HG02970 (cell line): ENCODE measurements around the gene RHOD.

Experiments
- ATAC-seq: cut with Tn5 transposase; IDR thresholded peaks from one replicate; pipeline ENCODE4 v1.9.1; 2021; ENCODE audit warnings: mild to moderate bottlenecking, moderate library complexity, moderate number of reproducible peaks; ENCODE audit not compliant: unreplicated experiment, low FRiP score

RHOD gene

GRCh38 chr11:67031791-67032561, 24.7 kb upstream of the RHOD start:
- ATAC-seq = no peak

- no peak for ATAC-seq
Measured at GRCh38 chr11:67032830-67033551, 23.7 kb upstream of the RHOD start.

GRCh38 chr11:67033661-67034166, 22.9 kb upstream of the RHOD start:
- no peak for ATAC-seq

- ATAC-seq = no peak
Measured at GRCh38 chr11:67034350-67034749, 22.3 kb upstream of the RHOD start.

- ATAC-seq = no peak
Measured at GRCh38 chr11:67040147-67040546, 16.5 kb upstream of the RHOD start.

GRCh38 chr11:67041602-67042001, 15.0 kb upstream of the RHOD start:
- ATAC-seq = no peak

GRCh38 chr11:67043572-67044349, 12.9 kb upstream of the RHOD start:
- ATAC-seq = no peak

- ATAC-seq = no peak
Measured at GRCh38 chr11:67044496-67044895, 12.2 kb upstream of the RHOD start.

GRCh38 chr11:67045314-67045713, 11.3 kb upstream of the RHOD start:
- ATAC-seq = no peak

- ATAC-seq = no peak
Measured at GRCh38 chr11:67048515-67049130, 8.0 kb upstream of the RHOD start.

GRCh38 chr11:67050139-67050538, 6.5 kb upstream of the RHOD start:
- ATAC-seq = no peak

- no peak for ATAC-seq
Measured at GRCh38 chr11:67051180-67051893, 5.3 kb upstream of the RHOD start.

GRCh38 chr11:67051945-67052488, 4.6 kb upstream of the RHOD start:
- ATAC-seq = no peak

GRCh38 chr11:67052891-67053290, 3.8 kb upstream of the RHOD start:
- no peak for ATAC-seq

- no peak for ATAC-seq
Measured at GRCh38 chr11:67053896-67054329, 2.7 kb upstream of the RHOD start.

- no peak for ATAC-seq
Measured at GRCh38 chr11:67054346-67054835, 2.3 kb upstream of the RHOD start.

- no peak for ATAC-seq
Measured at GRCh38 chr11:67054836-67055523, 1.7 kb upstream of the RHOD start.

GRCh38 chr11:67055812-67056211, 835 bp upstream of the RHOD start:
- ATAC-seq = no peak

GRCh38 chr11:67057205-67057672, 592 bp downstream of the RHOD start:
- no peak for ATAC-seq
